ENCODE measurements around the gene INSR. TPM values are rescaled to one million over a fixed set of nuclear protein-coding genes. Genes with fewer than 3 reads are reported as not detected.
"Not testable (repeated sequence)": the region's sequence is repeated elsewhere in the genome, so short reads cannot be mapped to it uniquely, and the experiment has no call there.

INSR gene
- total and polyA plus RNA-seq, 2 donors (not counting 3 experiments of a cell fraction or from before 2014, with no cell fraction given), result 4.9 to 19.5 TPM

- H3K4me2 ChIP-seq (ENCODE audit: insufficient read depth, low read length); BruUV-seq (replicated peaks); H3K79me2 ChIP-seq (ENCODE audit: control insufficient read depth, insufficient read depth, low read length); H2AFZ ChIP-seq (ENCODE audit: low read depth, low read length); H3K9me1 ChIP-seq (replicated peaks; ENCODE audit: control insufficient read depth, extremely low read depth, insufficient read depth, low read length); H3K36me3 ChIP-seq (ENCODE audit: control insufficient read depth in 2 of 2, extremely low read depth in 1 of 2, insufficient read depth in 2 of 2, low read length in 2 of 2); DNase-seq (ENCODE audit: low read depth, low spot score); POLR2A ChIA-PET; H3K4me1 ChIP-seq (ENCODE audit: control insufficient read depth, extremely low read depth, insufficient read depth, low read length); intact Hi-C loops (cut with micrococcal nuclease); FAIRE-seq; H3K9me3 ChIP-seq (replicated peaks; ENCODE audit: control insufficient read depth, insufficient read depth, low read length); H3K4me3 ChIP-seq (replicated peaks in 1 of 3; ENCODE audit: insufficient read depth in 1 of 3, low read depth in 1 of 3, low read length in 3 of 3); H3K27me3 ChIP-seq (ENCODE audit: control insufficient read depth in 2 of 2, insufficient read depth in 2 of 2, low read length in 2 of 2); H3K27ac ChIP-seq (ENCODE audit: insufficient read depth, low read depth, low read length); dilution Hi-C loops (cut with MboI; ENCODE audit: extremely low pct_ligation_motif_present, low sequenced_read_pairs); H3K9ac ChIP-seq (replicated peaks; ENCODE audit: extremely low read depth, insufficient read depth, low read length); H4K20me1 ChIP-seq (replicated peaks; ENCODE audit: control insufficient read depth, extremely low read depth, insufficient read depth, low read length): not testable (repeated sequence)
- CTCF ChIA-PET, result interaction anchor here (1.4 kb wide), 1 partner anchor 12 kb away, joined by 8 read pairs; no protein-coding TSS in a partner anchor
These were observed 67.1 kb downstream of the INSR start for GRCh38 chr19:7227149-7227548.

- no peak overlapping the region for H3K4me3 ChIP-seq (replicated peaks in 1 of 3; ENCODE audit: insufficient read depth in 1 of 3, low read depth in 1 of 3, low read length in 3 of 3)
- no peaks in the 10 kb centered on the region for H3K9me3 ChIP-seq (replicated peaks; ENCODE audit: control insufficient read depth, insufficient read depth, low read length)
- dilution Hi-C loops (cut with MboI; ENCODE audit: extremely low pct_ligation_motif_present, low sequenced_read_pairs), result no loop called here
- FAIRE-seq, result no peak
- no peaks in the 10 kb centered on the region for H3K4me1 ChIP-seq (ENCODE audit: control insufficient read depth, extremely low read depth, insufficient read depth, low read length)
- H3K79me2 ChIP-seq (ENCODE audit: control insufficient read depth, insufficient read depth, low read length), result no peaks in the 10 kb centered on the region
- H3K27me3 ChIP-seq (ENCODE audit: control insufficient read depth in 2 of 2, insufficient read depth in 2 of 2, low read length in 2 of 2), result no peaks in the 10 kb centered on the region
- H3K9ac ChIP-seq (replicated peaks; ENCODE audit: extremely low read depth, insufficient read depth, low read length), result no peak overlapping the region
- H3K9me1 ChIP-seq (replicated peaks; ENCODE audit: control insufficient read depth, extremely low read depth, insufficient read depth, low read length), result no peaks in the 10 kb centered on the region
- H3K27ac ChIP-seq (ENCODE audit: insufficient read depth, low read depth, low read length), result no peak overlapping the region
- H3K4me2 ChIP-seq (ENCODE audit: insufficient read depth, low read length), result no peak overlapping the region
- no TSS peak for BruUV-seq (replicated peaks)
- ChIA-PET POLR2A (no interaction called here), CTCF (interaction anchor here (1.4 kb wide), 1 partner anchor 13 kb away, joined by 8 read pairs; no protein-coding TSS in a partner anchor)
- H3K36me3 ChIP-seq (ENCODE audit: control insufficient read depth in 2 of 2, extremely low read depth in 1 of 2, insufficient read depth in 2 of 2, low read length in 2 of 2), result no peaks in the 10 kb centered on the region
- no peak for DNase-seq (ENCODE audit: low read depth, low spot score)
- no peak for TF ChIP-seq JUN (IDR thresholded peaks at IDR 0.05; ENCODE audit: borderline replicate concordance, insufficient read depth, insufficient read length, low read depth)
- no peak for TF ChIP-seq POLR2A (IDR thresholded peaks at IDR 0.05; ENCODE audit: low read depth, low read length)
- no peak for TF ChIP-seq GATA2 (IDR thresholded peaks at IDR 0.05; ENCODE audit: insufficient read depth, insufficient read length, low read depth, low read length)
- no peak for TF ChIP-seq FOS (IDR thresholded peaks at IDR 0.05; ENCODE audit: borderline replicate concordance, insufficient read depth, low read length)
- no peak for TF ChIP-seq CTCF (IDR thresholded peaks at IDR 0.05; ENCODE audit: extremely low read depth in 1 of 2, insufficient read depth in 1 of 2, low read depth in 1 of 2, low read length in 2 of 2)
- TF ChIP-seq EZH2 (IDR thresholded peaks at IDR 0.05; ENCODE audit: borderline replicate concordance, low read depth, low read length, severe bottlenecking), result no peak
- TF ChIP-seq MYC (IDR thresholded peaks at IDR 0.05; ENCODE audit: low read depth, low read length), result no peak
- TF ChIP-seq MAX (IDR thresholded peaks at IDR 0.05; ENCODE audit: insufficient read depth, insufficient read length), result no peak
- TF ChIP-seq POLR2AphosphoS5 (IDR thresholded peaks at IDR 0.05; ENCODE audit: insufficient read depth, low read depth, low read length), result no peak
- no peak overlapping the region for H2AFZ ChIP-seq (ENCODE audit: low read depth, low read length)
- no peaks in the 10 kb centered on the region for H4K20me1 ChIP-seq (replicated peaks; ENCODE audit: control insufficient read depth, extremely low read depth, insufficient read depth, low read length)
- intact Hi-C loops (cut with micrococcal nuclease), result no loop called here
These were observed 67.5 kb downstream of the INSR start for GRCh38 chr19:7226739-7227138.

Measured in endothelial cell of umbilical vein (primary cell).